Gastroesophageal sphincter (tissue), 3 donors: Measurements from ENCODE around the gene NKAIN4.

Source experiments
- EP300 ChIP-seq: sonication (generic); formaldehyde crosslinking; IDR thresholded peaks from one replicate; pipeline ENCODE4 v1.6.1; 2017; ENCODE audit warnings: antibody characterized with exemption, mild to moderate bottlenecking
- POLR2A ChIP-seq, 2 donors: fragments of 450-650 bp; IDR thresholded peaks; one replicate each; pipeline ENCODE4 v1.6.1; 2017; ENCODE audit warnings: antibody characterized with exemption in 2 of 2, mild to moderate bottlenecking in 2 of 2, moderate library complexity in 1 of 2
- POLR2AphosphoS5 ChIP-seq: sonication (generic); formaldehyde crosslinking; IDR thresholded peaks from one replicate; pipeline ENCODE4 v1.6.1; 2017; ENCODE audit warnings: antibody characterized with exemption
- TF ChIP-seq, protein P1 (sequence below), 4 experiments: fragments of 200-600 bp in 2 of 4; fragments of 450-650 bp in 2 of 4; sonication (generic) in 1 of 4; IDR thresholded peaks; one replicate each; pipeline ENCODE4 v1.5.1; 2017 to 2019; ENCODE audit warnings: antibody characterized with exemption in 4 of 4, mild to moderate bottlenecking in 2 of 4, moderate library complexity in 2 of 4

DNA sequence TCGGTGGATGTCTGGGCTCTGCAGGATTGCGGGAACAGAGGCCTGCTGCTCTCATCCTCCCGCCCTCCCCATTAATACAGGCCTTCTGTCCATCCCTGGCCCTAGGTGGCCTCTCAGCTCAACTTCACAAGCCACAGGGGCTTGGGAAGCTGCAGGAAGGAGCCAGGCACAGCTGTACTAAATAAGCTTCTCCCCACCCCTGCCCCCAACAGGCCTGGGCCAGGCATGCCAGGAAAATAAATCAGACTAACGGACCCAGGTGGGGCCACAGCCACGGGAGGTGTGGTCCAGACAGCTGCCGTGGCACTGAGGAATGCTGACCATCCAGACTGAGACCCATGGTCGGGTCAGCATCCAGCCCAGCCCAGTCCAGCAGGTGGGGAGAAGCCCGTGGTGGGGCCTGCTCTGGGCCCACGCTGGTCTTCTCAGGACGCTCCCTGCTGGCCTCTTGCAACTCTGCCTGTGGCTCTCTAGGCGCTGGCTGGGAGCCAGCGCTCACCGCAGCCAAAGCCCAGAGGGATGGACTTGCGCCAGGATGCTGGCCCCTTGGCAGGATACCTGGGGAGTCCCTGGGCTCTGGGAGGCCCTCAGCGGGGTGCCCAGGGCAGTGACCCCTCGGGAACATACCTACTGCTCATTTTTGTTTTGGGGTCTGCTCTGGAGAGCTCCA is 29.7 kb downstream of the NKAIN4 start:
- no peak for TF ChIP-seq EP300
- TF ChIP-seq POLR2AphosphoS5: peak; percentile 14
- TF ChIP-seq, protein P1, sequence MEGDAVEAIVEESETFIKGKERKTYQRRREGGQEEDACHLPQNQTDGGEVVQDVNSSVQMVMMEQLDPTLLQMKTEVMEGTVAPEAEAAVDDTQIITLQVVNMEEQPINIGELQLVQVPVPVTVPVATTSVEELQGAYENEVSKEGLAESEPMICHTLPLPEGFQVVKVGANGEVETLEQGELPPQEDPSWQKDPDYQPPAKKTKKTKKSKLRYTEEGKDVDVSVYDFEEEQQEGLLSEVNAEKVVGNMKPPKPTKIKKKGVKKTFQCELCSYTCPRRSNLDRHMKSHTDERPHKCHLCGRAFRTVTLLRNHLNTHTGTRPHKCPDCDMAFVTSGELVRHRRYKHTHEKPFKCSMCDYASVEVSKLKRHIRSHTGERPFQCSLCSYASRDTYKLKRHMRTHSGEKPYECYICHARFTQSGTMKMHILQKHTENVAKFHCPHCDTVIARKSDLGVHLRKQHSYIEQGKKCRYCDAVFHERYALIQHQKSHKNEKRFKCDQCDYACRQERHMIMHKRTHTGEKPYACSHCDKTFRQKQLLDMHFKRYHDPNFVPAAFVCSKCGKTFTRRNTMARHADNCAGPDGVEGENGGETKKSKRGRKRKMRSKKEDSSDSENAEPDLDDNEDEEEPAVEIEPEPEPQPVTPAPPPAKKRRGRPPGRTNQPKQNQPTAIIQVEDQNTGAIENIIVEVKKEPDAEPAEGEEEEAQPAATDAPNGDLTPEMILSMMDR (IDR thresholded peaks at IDR 0.05): peak in 2 of 4 experiments; percentile 18 to 44
- TF ChIP-seq POLR2A (IDR thresholded peaks at IDR 0.05): no peak
